ENCODE measurements around the gene NTM. TPM values are rescaled to one million over a fixed set of nuclear protein-coding genes. Genes with fewer than 3 reads are reported as not detected.

Gene NTM
- total RNA-seq, 1 experiment from 2014 or later, result 9.9 TPM

- H2AFZ ChIP-seq (ENCODE audit: low read length), result no peak overlapping the region
- H2BK12ac ChIP-seq (ENCODE audit: insufficient read length, low read depth, low read length), result no peak overlapping the region
- no peak overlapping the region for H2BK120ac ChIP-seq (ENCODE audit: low read depth, low read length, poor library complexity, severe bottlenecking)
- H3K23ac ChIP-seq (ENCODE audit: insufficient read length, low read depth, low read length), result no peak overlapping the region
- no peak overlapping the region for H3K56ac ChIP-seq (ENCODE audit: insufficient read length, low read depth, low read length)
- no CpG with 5 or more reads among the region's 9 CpGs for WGBS (ENCODE audit: extremely low coverage, insufficient read length, low lambda C conversion rate)
- no peak overlapping the region for H3K4ac ChIP-seq (ENCODE audit: low read depth, low read length)
- H4K20me1 ChIP-seq (ENCODE audit: control insufficient read depth, insufficient read depth, insufficient read length), result no peaks in the 10 kb centered on the region
- H3K79me1 ChIP-seq (ENCODE audit: insufficient read depth, low read depth, low read length, poor library complexity, severe bottlenecking), result no peaks in the 10 kb centered on the region
- Mint-ChIP-seq H3K27me3 (ENCODE audit: low read depth) (peaks cover 65% of the 10 kb centered on the region), H3K27ac (no peak overlapping the region; a peak in 2 of 7 replicates), H3K9me3 (no peaks in the 10 kb centered on the region; a peak in 1 of 5 replicates), H3K4me3 (no peak overlapping the region), H3K36me3 (ENCODE audit: insufficient read depth in 1 of 3, low read depth in 3 of 3) (peaks cover 0 to 4% (median 3%) of the 10 kb centered on the region in 3 experiments; a peak in 3 of 7 replicates), H3K4me1 (peaks cover 24 to 27% of the 10 kb centered on the region in 2 experiments)
- no peaks in the 10 kb centered on the region for H3K9me3 ChIP-seq (ENCODE audit: control insufficient read depth, low read depth, low read length)
- no peak for TF ChIP-seq CTCF (conservative IDR thresholded peaks at IDR 0.05)
- no peak overlapping the region for H4K91ac ChIP-seq (ENCODE audit: insufficient read length, low read depth, low read length)
- H3K4me2 ChIP-seq (ENCODE audit: insufficient read depth, insufficient read length, low read length), result no peak overlapping the region
- no peak overlapping the region for H3K27ac ChIP-seq (ENCODE audit: insufficient read length, low read depth, low read length)
- H3K18ac ChIP-seq (ENCODE audit: insufficient read length, low read depth, low read length), result no peak overlapping the region
- H3K4me1 ChIP-seq (ENCODE audit: insufficient read depth, low read length), result no peaks in the 10 kb centered on the region
- H4K5ac ChIP-seq (ENCODE audit: insufficient read length, low read depth, low read length), result no peak overlapping the region
- H3K79me2 ChIP-seq (ENCODE audit: insufficient read depth, low read length), result no peaks in the 10 kb centered on the region
- no peak overlapping the region for H2BK5ac ChIP-seq (ENCODE audit: insufficient read length, low read length)
- no peaks in the 10 kb centered on the region for H3K23me2 ChIP-seq (ENCODE audit: insufficient read length, low read depth, low read length, poor library complexity, severe bottlenecking)
- H3T11ph ChIP-seq (ENCODE audit: low read length), result no peak overlapping the region
- no peak overlapping the region for H3K14ac ChIP-seq (ENCODE audit: insufficient read depth, low read length)
- no peak overlapping the region for H4K8ac ChIP-seq (replicated peaks; ENCODE audit: insufficient read length, low read depth, low read length)
- H2BK20ac ChIP-seq (ENCODE audit: low read depth, low read length, poor library complexity, severe bottlenecking), result no peak overlapping the region
- no peak overlapping the region for H2AK5ac ChIP-seq (ENCODE audit: insufficient read length, low read length)
- peak; percentile 62 for DNase-seq
- H3K27me3 ChIP-seq (ENCODE audit: insufficient read depth, low read length), result no peaks in the 10 kb centered on the region
- H2BK15ac ChIP-seq (ENCODE audit: low read depth, low read length), result no peak overlapping the region
- no peak overlapping the region for H3K9ac ChIP-seq (ENCODE audit: extremely low read depth, insufficient read length, low read length)
These were observed 962.1 kb downstream of the NTM start for GRCh38 chr11:132332521-132332920.
